HG02938 (cell line): ENCODE results near the gene RGP1.

Experiments used
- ATAC-seq: cut with Tn5 transposase; IDR thresholded peaks from one replicate; pipeline ENCODE4 v1.9.1; 2021; ENCODE audit warnings: mild to moderate bottlenecking, moderate library complexity; ENCODE audit not compliant: unreplicated experiment

Gene RGP1, protein sequence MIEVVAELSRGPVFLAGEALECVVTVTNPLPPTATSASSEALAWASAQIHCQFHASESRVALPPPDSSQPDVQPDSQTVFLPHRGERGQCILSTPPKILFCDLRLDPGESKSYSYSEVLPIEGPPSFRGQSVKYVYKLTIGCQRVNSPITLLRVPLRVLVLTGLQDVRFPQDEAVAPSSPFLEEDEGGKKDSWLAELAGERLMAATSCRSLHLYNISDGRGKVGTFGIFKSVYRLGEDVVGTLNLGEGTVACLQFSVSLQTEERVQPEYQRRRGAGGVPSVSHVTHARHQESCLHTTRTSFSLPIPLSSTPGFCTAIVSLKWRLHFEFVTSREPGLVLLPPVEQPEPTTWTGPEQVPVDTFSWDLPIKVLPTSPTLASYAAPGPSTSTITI

DNA sequence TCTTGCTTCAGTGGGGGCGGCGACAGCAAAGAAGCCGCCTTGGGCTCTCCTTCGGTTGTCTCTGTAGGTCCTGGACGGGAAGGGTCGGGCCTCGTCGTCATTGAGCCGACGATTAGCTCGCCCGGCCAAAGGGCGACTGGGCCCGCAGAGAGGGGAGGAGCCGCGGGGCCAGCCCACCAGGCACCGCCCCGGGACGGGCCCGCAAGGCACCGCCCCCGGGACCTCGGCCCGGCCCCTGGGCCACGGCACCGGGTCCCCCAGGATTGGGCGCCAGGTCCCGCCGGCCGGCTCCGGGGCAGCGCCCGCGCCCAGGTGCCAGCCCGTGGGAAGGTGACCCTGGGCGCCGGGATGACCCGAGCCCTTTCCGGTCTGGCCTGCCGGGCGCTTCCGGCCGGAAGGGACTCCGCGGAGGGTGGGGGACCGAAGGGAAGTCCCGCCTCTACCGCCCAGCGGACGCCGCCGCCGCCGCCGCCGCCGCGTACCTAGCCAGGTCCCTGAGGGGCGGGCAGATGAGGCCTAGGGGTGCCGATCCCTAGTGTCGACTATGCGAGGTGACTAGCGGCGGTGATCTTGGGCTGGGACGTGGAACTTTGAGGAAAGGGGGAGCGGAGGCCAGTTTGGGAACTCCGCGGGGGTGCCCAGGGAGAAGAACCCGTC lies at the start of gene RGP1, which contains the start of gene GBA2:
Gene RGP1 (plus strand): TSS at position 430 of the 657 bp plus-strand sequence. CDS start 469 bp downstream, outside the sequence.
Gene GBA2 (minus strand): TSS at position 371 of the 657 bp plus-strand sequence. CDS start 524 bp downstream, outside the sequence.
- ATAC-seq: peak; percentile 72

DNA sequence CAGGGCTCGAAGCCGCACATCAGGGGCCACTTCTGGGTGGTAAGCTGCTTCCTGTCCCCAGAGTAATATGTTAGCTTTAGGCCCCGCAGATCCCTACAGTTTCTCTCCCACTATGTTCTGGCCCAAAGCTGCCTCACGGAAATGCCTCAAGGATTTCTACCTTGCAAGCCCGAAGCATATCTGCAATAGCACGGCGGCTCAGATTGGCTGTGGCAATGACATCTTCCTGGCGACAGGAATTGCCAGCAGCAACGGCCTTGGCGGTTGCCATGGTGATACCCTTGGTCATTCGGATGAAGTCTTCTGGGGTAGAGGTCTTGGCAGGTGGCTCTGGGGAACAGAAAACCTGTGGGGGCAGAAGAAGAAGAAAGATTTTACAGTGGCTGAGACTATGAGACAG lies 49.1 kb upstream of the RGP1 start:
- ATAC-seq: no peak

DNA sequence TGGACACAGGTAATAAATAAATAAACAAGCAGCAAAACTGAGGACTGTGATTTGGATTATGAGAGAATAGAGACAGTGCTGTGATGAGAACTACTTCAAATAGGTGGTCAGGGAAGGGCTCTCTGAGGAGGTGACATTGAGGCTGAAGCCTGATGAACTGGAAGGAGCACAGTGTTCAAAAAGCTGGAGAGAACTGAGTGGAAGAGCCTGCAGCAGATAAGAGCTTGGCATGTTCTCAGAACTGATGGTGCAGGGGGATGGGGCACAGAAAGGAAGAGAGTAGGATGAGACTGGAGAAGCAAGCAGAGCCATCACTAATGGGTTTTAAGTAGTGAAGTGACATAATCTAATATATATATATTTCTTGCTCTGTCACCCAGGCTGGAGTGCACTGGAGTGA lies 48.1 kb upstream of the RGP1 start:
- ATAC-seq: no peak

DNA sequence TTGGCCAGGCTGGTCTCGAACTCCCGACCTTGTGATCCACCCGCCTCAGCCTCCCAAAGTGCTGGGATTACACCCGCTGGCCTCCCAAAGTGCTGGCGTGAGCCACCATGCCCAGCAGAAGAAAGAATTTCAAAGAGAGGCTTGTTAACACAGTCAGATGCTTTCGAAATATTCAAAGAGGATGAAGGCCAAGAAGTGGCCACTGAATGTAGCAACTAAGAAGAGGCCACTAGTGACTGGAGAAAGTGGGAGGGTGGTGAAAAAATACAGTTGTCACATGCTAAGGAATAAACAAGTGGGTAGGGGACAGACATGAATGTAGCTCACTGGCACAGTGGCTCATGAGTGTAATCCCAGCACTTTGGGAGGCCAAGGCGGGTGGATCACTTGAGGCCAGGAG lies 46.4 kb upstream of the RGP1 start:
- ATAC-seq: no peak

DNA sequence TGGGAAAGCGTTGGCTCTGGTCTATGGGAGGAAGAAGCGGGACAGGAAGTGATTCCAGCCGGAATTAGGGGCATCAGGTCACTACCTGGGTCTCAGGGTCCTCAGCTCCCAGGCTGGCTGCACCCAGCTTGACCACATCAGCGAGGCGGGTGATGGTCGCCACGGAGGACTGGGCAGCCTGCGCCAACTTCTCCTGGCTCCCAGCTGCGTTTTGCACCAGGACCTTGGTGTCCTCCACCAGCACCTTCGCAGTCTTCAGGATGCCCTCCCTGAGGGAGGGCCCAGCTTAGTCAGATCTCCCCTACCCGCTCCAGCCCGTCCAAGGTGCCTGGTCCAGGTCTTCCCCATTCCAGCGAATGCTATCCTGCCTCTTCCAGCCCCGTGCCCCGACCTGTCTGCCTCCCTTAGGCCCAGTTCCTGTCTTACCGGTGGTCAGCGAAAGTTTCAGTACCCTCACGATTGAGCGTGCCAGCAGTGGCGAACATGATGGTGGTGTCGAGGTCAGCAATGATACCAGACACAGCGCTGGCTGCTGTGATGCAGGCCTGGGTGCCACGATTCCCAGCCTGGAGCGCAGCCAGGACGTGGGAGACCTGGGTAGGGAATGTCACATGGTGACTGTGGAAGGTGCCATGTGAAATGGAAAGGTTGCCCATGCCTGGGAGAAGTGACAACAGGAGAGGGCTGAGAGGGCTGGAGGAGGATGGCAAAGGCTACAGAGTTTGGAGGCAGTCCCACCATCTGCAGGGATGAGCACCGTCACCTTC lies 45.0 kb upstream of the RGP1 start:
- no peak for ATAC-seq

DNA sequence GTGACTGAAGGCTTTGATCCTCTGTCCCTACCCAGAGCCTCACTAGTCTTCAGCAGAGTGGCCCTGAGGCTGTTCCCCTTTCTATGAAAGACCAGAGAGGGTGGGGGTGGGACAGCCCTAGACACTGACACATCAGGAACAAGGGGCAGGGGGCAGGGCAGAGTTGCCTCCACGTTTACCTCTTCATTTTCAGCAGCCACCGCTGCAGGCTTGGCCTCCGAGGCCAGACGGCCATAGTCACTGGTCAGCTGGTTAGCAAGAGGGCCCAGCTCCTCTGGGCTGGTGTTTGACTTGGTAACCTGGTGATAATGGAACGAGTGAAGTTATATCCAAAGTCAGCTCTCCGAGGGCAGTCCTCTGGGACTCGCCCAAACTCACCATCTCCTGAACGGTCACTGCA lies 43.7 kb upstream of the RGP1 start:
- no peak for ATAC-seq

DNA sequence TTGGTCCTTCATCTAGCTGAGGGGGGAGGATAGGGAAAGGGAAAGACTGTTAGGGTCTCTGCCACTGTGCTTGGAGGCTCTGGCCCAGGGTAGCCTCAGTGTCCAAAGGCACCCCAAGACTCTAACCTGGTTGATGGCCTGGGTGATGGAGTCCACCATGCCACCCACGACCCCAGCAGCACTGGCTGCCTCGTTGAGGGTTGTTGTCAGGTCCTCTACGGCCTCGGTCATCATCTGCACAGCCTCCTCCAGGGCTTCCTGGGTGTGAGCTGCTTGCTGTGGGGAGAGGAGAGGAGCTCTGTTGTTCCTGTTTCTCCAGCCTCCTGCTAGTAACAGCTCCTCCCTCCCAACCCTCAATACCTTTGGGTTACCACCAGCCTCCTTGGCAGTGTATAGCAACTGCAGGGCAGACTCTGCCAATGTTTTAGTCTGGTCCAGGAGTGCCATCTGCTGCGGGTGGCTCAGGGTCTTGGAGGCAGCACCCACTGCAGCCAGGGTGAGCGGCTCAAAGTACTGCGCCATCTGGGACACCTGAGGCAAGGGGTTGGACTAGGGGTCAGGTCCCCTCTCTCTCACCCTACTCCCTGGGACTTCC lies 43.2 kb upstream of the RGP1 start:
- no peak for ATAC-seq

DNA sequence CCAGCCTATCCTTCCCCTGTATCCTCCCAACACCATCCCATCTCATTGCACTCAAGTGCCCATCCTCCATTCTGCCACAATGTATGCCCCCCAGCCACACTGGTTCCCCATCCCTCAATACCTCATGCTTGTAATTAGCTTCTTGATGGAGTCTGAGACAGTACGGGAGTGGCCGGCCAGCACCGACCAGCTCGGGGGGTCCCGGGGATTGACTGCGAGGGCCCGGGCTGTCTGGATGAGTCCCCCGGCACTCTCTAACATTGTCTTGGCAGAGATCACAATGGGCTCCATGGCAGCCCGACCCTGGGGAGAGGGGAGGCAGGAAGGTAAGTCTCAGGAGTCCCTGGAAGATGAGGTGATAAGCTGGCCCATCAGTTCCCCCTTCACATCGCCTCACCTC lies 42.1 kb upstream of the RGP1 start:
- no peak for ATAC-seq

DNA sequence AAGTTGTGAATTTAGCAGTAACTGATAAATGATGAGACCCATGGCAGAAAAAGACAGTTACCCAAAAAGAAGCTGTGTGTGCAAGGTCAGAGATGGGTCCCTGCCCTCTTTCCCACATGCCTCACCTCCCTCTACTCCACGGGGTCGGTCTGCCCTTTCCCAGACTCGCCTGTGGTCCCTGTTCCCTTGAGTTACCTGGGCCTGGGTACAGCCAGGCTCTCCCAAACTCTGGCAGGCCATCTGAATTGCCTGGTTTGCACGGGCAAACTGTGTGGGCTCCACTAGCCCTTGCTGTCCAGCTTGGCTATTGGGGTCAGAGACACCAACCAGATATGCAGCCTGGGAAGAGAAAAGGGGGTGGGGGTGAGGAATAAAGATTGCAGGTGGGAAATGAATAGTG lies 40.9 kb upstream of the RGP1 start:
- no peak for ATAC-seq

DNA sequence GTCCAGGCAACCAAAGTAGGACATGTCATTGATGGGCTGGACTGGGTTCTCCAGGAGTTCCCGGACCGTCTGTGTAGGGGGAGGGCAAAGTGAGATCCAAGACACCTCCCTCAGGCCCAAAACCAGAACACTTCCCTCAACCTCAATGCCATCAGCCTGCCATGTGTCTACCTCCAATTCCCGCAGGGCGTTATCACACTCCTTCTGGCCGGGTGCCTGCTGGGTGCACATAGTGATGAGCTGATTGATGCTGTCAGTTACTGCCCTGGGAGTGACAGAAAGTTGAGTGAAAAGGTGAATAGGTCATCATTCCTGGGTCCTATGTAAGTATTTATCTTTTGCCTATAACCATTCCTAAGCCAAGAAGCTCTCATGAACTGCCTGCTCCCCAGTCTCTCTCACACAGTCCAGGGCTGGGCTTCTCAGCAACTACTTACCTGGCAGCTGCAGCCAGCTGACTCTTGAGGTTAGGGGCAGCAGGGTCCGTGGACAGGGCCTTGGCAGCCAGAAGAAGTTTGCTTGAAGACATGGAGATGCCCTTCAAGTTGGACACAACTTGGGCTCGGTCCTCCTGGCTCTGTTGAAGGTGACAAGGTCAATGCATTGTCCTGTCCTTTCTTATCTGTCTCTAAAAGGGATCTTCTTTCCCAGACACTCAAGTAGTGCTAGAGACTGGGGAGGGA lies 38.1 kb upstream of the RGP1 start:
- no peak for ATAC-seq

DNA sequence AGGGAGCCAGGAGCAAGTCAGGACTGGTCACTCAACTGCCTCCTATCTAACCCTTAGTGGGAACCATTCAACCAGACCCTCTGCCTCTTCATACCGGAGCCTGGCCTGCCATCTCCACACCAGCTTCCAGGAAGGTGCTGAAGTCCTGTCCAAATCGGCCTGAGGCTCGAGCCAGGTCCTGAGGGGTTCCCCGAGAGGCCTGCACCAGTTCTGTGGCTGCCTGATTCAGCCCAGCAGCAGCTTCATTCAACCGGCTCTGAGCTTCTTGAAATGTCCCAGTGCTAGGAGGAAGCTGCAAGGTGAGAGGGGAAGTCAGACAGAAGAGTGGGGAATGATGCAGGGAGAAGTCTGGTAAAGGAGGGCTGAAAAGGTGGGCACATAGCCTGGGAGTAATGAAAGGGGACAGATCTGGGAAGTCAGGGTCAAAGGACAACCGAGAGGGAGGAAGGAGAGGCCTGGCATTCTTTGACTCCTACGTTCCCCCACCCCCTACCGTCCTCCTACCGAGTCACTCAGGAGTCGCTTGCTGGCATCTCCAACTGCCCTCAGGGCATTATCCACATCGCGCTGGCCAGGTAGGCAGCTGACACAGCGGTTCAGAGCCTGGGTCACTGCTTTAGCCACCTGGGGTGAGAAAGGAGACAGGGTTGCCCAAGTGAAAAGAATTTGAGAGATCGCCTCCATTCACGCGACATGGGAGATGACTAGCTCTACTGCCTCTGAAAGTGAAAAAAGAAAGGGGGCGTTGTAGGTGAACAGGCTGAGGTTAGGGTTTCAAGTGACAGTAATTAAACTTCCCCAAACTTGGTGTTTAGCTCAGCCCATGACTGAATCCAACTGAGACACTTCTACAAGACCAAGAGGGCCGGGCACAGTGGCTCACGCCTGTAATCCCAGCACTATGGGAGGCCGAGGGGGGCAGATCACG lies 37.3 kb upstream of the RGP1 start:
- no peak for ATAC-seq

DNA sequence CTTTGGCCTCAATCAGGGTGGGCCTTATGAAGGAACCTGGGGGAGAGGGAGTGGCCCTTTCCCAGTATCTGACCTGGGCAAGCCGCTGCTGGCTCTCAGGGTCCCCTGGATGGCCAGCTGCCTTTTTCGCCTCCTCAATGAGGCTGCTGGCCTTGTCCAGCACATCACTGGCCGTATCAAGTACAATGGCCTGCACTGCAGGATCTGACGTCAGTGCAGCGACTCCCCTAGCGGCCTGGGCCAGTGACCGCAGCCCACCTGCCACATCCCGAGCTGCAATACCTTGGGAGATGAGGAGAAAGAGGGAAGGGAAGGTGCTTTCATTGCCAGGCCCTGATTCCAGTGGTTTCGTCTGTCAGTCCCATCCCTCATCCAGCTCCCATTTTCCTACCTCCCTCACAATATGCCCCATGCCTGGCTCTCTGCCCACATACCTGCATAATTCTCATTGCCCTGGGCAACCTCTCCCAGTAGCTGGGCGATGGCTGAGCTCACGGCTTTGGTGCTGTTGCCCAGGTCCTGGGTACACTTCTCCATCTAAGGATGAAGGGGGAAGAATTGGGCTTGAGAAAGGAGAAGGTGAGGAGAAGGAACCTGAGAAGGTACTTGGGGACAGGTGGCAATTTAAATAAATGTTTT lies 36.2 kb upstream of the RGP1 start:
- ATAC-seq: no peak

DNA sequence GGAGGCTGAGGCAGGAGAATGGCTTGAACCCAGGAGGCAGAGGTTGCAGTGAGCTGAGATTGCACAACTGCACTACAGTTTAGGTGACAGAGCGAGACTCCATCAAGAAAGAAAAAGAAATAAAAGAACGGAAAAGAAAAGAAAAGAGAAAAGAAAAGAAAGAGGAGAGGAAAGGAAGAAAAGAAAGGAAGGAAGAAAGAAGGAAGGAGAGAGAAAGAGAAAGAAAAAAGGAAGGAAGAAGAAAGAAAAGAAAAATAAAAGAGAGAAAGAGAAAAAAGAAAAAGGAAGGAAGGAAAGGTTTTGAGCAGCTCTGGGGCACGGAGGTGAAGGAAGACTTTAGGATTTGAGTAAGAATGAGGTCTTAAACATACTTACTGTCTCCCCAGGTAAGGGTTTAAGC lies 35.5 kb upstream of the RGP1 start:
- no peak for ATAC-seq

DNA sequence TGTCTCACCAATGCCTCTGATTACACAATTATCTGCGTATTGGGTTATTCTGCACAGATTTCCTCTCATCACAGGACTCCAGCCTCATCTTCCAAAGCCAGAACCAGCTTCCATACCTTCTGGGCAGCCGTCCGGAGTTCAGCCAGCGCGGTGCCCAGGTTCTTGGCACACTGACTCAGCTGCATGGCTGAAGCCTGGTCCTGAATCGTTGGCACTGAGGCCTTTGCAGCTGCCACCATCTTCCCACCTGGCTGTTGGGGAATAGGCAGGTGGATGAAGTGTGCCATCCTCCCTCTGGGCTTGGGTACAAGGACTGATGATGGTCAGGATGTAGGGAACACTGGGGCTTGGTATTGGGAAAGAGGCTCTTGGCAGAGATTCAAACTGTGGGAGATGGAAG lies 35.0 kb upstream of the RGP1 start:
- ATAC-seq: no peak

DNA sequence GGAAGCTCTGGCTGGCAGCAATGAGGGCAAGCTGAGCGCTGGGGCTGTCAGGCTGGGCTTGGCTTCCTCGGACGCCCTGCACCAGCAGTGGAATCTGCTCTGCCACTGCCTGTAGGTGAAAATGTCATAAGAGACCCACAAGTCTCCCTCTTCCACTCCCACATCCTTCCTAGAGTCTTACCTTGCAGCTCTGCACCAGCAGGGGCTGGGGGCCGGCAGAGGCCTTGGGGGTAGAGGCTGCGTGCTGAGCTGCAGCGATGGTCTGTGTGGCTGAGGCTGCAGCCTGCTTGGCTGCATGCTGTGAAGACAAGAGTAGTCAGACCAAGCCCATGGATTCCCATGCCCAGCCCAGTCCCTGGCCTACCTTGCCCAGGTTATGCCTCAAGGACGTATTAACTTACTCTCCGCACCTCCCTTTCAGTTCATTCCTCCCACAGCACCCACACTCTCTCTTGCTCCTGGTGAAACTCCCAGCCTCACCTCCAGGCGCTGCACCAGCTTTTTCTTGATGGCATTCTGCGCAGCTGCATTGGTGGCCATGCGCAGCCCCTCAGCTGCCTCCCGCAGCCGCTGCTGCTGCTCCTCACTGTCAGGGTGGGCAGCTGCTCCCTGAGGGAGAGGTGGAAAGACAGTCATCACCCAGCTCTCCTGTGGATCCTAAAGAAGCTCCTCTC lies 34.4 kb upstream of the RGP1 start:
- no peak for ATAC-seq

DNA sequence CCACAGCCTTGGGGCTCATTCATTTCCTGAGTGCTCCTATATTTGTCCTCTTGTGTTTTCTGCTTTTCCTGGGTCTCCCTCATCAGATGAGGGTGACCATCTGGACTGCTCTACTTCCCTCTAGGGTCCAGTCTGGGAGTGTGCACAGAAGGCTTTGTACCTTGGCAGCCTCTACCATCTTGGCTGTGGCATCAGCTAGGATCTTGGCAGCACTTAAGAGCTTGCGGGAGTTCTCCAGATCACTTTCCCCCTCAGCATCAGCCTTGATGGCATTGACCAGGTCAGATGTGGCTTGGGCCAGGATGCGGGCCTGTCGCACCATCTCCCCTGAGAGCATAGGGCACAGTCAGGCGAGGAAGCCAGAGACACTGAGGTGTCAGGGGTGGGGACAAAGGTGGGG lies 32.9 kb upstream of the RGP1 start:
- ATAC-seq: no peak

DNA sequence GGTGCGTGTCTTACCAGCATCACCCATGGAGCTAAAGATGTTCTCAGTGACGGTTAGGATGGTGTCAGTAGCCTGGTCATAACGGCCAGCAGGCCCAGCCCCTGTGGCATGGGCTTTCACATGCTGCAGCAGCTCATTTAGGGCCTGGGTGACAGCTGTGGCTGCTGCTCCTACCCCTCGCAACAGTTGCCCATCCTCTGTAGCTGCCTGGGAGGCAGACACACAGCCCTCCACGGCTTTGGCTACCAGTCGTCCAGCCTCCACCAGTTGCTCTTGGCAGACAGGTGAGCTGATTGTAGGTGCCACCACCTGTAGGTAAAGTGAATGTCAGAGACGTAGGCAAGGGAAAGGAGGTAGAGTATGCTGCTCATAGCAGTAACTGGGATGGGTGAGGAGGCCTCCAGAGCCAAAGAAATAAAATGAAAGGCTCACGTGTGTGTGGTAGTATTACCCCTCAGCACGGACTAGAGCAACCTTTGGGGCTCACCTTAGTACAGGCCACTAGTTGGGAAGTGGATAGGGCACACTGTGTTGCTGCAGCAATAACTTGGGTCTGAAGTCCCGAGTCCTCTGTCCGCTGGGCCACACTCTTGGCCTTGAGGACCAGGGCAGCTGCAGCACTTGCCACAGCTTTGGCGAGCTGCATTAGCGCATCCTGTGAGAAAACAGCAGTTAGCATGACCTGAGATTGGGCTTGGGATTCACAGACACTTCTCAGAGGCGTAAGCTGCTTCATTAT lies 31.8 kb upstream of the RGP1 start:
- no peak for ATAC-seq
